H1 (cell line): Measurements from ENCODE around the gene STX2. TPM values are rescaled to one million over a fixed set of nuclear protein-coding genes. Genes with fewer than 3 reads are reported as not detected.

Experiments used
- CTCF ChIA-PET: fragments of 300-600 bp; sonication (Branson Sonifier 250); formaldehyde crosslinking; loops from one replicate; lab custom pipeline; 2021; ENCODE audit not compliant: partially characterized antibody; lab: Charles Lee
- POLR2A ChIA-PET: fragments of 300-600 bp; sonication (Branson Sonifier 250); formaldehyde crosslinking; loops from one replicate; lab custom pipeline; 2021; ENCODE audit warnings: inconsistent platforms; ENCODE audit not compliant: partially characterized antibody; lab: Charles Lee
- DNase-seq, 2 experiments: peaks; one replicate each; pipeline versions ENCODE4 v3.0.0 to v3.0.0-alpha.2; 2010 to 2022; ENCODE audit warnings: low spot score in 2 of 2, low read depth in 1 of 2, mixed read lengths in 1 of 2
- FAIRE-seq: peaks from 2 replicates; lab custom pipeline; 2011; peaks lifted over from hg19 to GRCh38; lab: Jason Lieb, UNC
- H2AFZ ChIP-seq: 2 replicates; pipeline ENCODE4 v1.8.1; 2012; ENCODE audit warnings: low read length, inconsistent platforms
- H2AK5ac ChIP-seq: 2 replicates; pipeline ENCODE4 v1.6.1; 2013; ENCODE audit warnings: low read depth, low read length
- H2BK120ac ChIP-seq: replicated peaks from 2 replicates; pipeline ENCODE3; 2013; ENCODE audit warnings: low read depth, low read length, inconsistent platforms
- H2BK12ac ChIP-seq: 2 replicates; pipeline ENCODE4 v1.6.1; 2013; ENCODE audit warnings: low read depth, low read length
- H2BK15ac ChIP-seq: 2 replicates; pipeline ENCODE4 v1.6.1; 2013; ENCODE audit warnings: low read length
- H2BK20ac ChIP-seq: 2 replicates; pipeline ENCODE4 v1.6.1; 2013; ENCODE audit warnings: low read length
- H2BK5ac ChIP-seq: 2 replicates; pipeline ENCODE4 v1.6.1; 2013; ENCODE audit warnings: low read depth, low read length
- H3K14ac ChIP-seq: 2 replicates; pipeline ENCODE4 v1.6.1; 2013; ENCODE audit warnings: inconsistent platforms; ENCODE audit not compliant: insufficient read length
- H3K18ac ChIP-seq: 2 replicates; pipeline ENCODE4 v1.6.1; 2013; ENCODE audit warnings: low read length; ENCODE audit errors: extremely low read depth
- H3K23ac ChIP-seq: 2 replicates; pipeline ENCODE4 v1.6.1; 2013; ENCODE audit warnings: inconsistent platforms; ENCODE audit not compliant: insufficient read length
- H3K23me2 ChIP-seq: 2 replicates; pipeline ENCODE4 v1.6.1; 2013; ENCODE audit warnings: low read depth, low read length
- H3K27ac ChIP-seq: 2 replicates; pipeline ENCODE4 v1.6.1; 2011; ENCODE audit warnings: low read depth, low read length, inconsistent platforms
- H3K27me3 ChIP-seq, 4 experiments: replicated peaks in 1 of 4; 1 replicate in 1 of 4; 2 replicates in 3 of 4; pipeline versions ENCODE4 v1.6.1 to v1.8.1; 2011 to 2013; ENCODE audit warnings: low read length in 3 of 4, mild to moderate bottlenecking in 3 of 4, inconsistent platforms in 2 of 4, mixed read lengths in 2 of 4, moderate library complexity in 1 of 4; ENCODE audit not compliant: control insufficient read depth in 3 of 4, insufficient read depth in 3 of 4; ENCODE audit errors: extremely low read depth in 1 of 4
- H3K36me3 ChIP-seq, 4 experiments: 2 replicates each; pipeline versions ENCODE4 v1.6.1 to v1.8.1; 2011 to 2013; ENCODE audit warnings: mild to moderate bottlenecking in 4 of 4, low read length in 3 of 4, moderate library complexity in 2 of 4, control low read depth in 1 of 4, inconsistent platforms in 1 of 4; ENCODE audit not compliant: insufficient read depth in 4 of 4, control insufficient read depth in 2 of 4
- H3K4ac ChIP-seq: replicated peaks from 2 replicates; pipeline ENCODE3; 2013; ENCODE audit warnings: low read length, low read depth, mixed read lengths, inconsistent platforms; ENCODE audit not compliant: insufficient read length
- H3K4me1 ChIP-seq, 4 experiments: replicated peaks in 1 of 4; 1 replicate in 1 of 4; 2 replicates in 3 of 4; pipeline versions ENCODE4 v1.6.1 to v1.8.1; 2011 to 2013; ENCODE audit warnings: low read length in 3 of 4, inconsistent platforms in 2 of 4, mixed read lengths in 1 of 4; ENCODE audit not compliant: insufficient read depth in 4 of 4, control insufficient read depth in 3 of 4
- H3K4me2 ChIP-seq, 2 experiments: 2 replicates each; pipeline versions ENCODE4 v1.6.1 to v1.8.1; 2011 to 2013; ENCODE audit warnings: low read depth in 2 of 2, low read length in 2 of 2, control low read depth in 1 of 2, inconsistent platforms in 1 of 2, mild to moderate bottlenecking in 1 of 2; ENCODE audit not compliant: insufficient read depth in 1 of 2
- H3K4me3 ChIP-seq, 4 experiments: fragments of 200-600, 300-600 bp in 1 of 4; sonication (generic), shearing (Covaris generic), sonication (Bioruptor Twin) in 1 of 4; 2 replicates each; pipeline versions ENCODE4 v1.5.1 to v1.8.1; 2011 to 2016; ENCODE audit warnings: low read length in 4 of 4, low read depth in 3 of 4, control low read depth in 2 of 4, inconsistent platforms in 2 of 4, mild to moderate bottlenecking in 2 of 4, mixed read lengths in 1 of 4, moderate library complexity in 1 of 4; ENCODE audit not compliant: insufficient read depth in 2 of 4; ENCODE audit errors: extremely low read depth in 1 of 4
- H3K56ac ChIP-seq: replicated peaks from 2 replicates; pipeline ENCODE3; 2013; ENCODE audit warnings: low read depth, mild to moderate bottlenecking, mixed read lengths, low read length, inconsistent platforms; ENCODE audit not compliant: insufficient read length
- H3K79me1 ChIP-seq: 2 replicates; pipeline ENCODE4 v1.6.1; 2013; ENCODE audit warnings: low read depth, low read length, control low read depth
- H3K79me2 ChIP-seq, 2 experiments: 2 replicates each; pipeline versions ENCODE4 v1.6.1 to v1.8.1; 2012 to 2013; ENCODE audit warnings: low read length in 2 of 2, mild to moderate bottlenecking in 2 of 2, inconsistent platforms in 1 of 2; ENCODE audit not compliant: insufficient read depth in 2 of 2, control insufficient read depth in 1 of 2
- H3K9ac ChIP-seq, 4 experiments: replicated peaks in 1 of 4; 1 replicate in 1 of 4; 2 replicates in 3 of 4; pipeline versions ENCODE4 v1.6.1 to v1.8.1; 2011 to 2013; ENCODE audit warnings: low read depth in 3 of 4, low read length in 3 of 4, control low read depth in 2 of 4, mild to moderate bottlenecking in 2 of 4, moderate library complexity in 2 of 4, inconsistent platforms in 1 of 4; ENCODE audit errors: extremely low read depth in 1 of 4
- H3K9me3 ChIP-seq, 2 experiments: 2 replicates each; pipeline versions ENCODE4 v1.6.1 to v1.8.1; 2012 to 2013; ENCODE audit warnings: mild to moderate bottlenecking in 2 of 2, moderate library complexity in 2 of 2, control low read depth in 1 of 2, inconsistent platforms in 1 of 2, low read depth in 1 of 2, low read length in 1 of 2, mixed read lengths in 1 of 2; ENCODE audit not compliant: insufficient read depth in 2 of 2
- H4K20me1 ChIP-seq, 2 experiments: replicated peaks in 1 of 2; 2 replicates each; pipeline versions ENCODE3 to v1.8.1; 2011 to 2013; ENCODE audit warnings: inconsistent platforms in 2 of 2, low read length in 2 of 2, mild to moderate bottlenecking in 1 of 2; ENCODE audit not compliant: insufficient read depth in 2 of 2, control insufficient read depth in 1 of 2
- H4K5ac ChIP-seq: 2 replicates; pipeline ENCODE4 v1.6.1; 2013; ENCODE audit warnings: low read length, low read depth, mixed read lengths, inconsistent platforms; ENCODE audit not compliant: insufficient read length
- H4K8ac ChIP-seq: 2 replicates; pipeline ENCODE4 v1.8.0; 2013; ENCODE audit warnings: mild to moderate bottlenecking, moderate library complexity, low read length, inconsistent platforms; ENCODE audit not compliant: insufficient read depth; ENCODE audit errors: extremely low read depth
- H4K91ac ChIP-seq: replicated peaks from 2 replicates; pipeline ENCODE3; 2013; ENCODE audit warnings: low read length, mixed read lengths, inconsistent platforms; ENCODE audit not compliant: insufficient read length
- TBP ChIP-seq: IDR thresholded peaks from 2 replicates; pipeline ENCODE4 v1.6.1; 2011; ENCODE audit warnings: low read depth, low read length, improper control_type of control experiment
- WGBS, 2 experiments: shearing (Covaris generic) in 1 of 2; methylation state at CpG; one replicate each; pipeline versions ENCODE4 v1.1.6 to v1.1.7; 2013 to 2015; ENCODE audit warnings: low lambda C conversion rate in 2 of 2, mixed read lengths in 2 of 2, inconsistent platforms in 1 of 2, low coverage in 1 of 2, missing lambda C conversion rate in 1 of 2; ENCODE audit not compliant: insufficient replicate concordance in 2 of 2, insufficient coverage in 1 of 2, insufficient read length in 1 of 2; ENCODE audit errors: extremely low coverage in 1 of 2, missing lambda C conversion rate in 1 of 2; 5-methylcytosine and 5-hydroxymethylcytosine counted together
- polyA plus RNA-seq, 7 experiments: library from polyadenylated mRNA; depleted of rRNA in 3 of 7; stranded (reverse) in 5 of 7; unstranded in 2 of 7; fragments of >200 nt in 5 of 7; fragments of 200-250 nt in 2 of 7; gene quantifications; 1 replicate in 5 of 7; 2 replicates in 1 of 7; 4 replicates in 1 of 7; pipeline versions ENCODE4 v1.2.1 to v1.2.3, GENCODE V29; 2011 to 2013; ENCODE audit warnings: missing spikeins in 2 of 7, mixed read lengths in 2 of 7
- total RNA-seq: library from RNA; stranded (reverse); fragmentation: NEBNext Ultra II Directional; extraction: Animal tissue kit (Norgen Biotek cat#: 25700); gene quantifications from 2 replicates; pipeline ENCODE4 v1.2.1, GENCODE V29; 2021

Gene STX2
- total and polyA plus RNA-seq, 2 of the 8 experiments (the other 6 are each of a cell fraction or from before 2014, with no cell fraction given): 20.0 to 26.3 TPM

GRCh38 chr12:130807309-130807708 lies 31.7 kb downstream of the STX2 start:
- CTCF ChIA-PET: interaction anchor here (2.5 kb wide), 1 partner anchor 18 kb away, joined by 7 read pairs; no protein-coding TSS in a partner anchor

More at GRCh38 chr12:130807309-130807708, 31.7 kb downstream of the STX2 start:
- H2BK20ac ChIP-seq: no peak overlapping the region
- no peaks in the 10 kb centered on the region; the same call in 1 of the 2 replicates for H3K79me1 ChIP-seq
- 97% methylated on average over 13 of the region's 18 CpGs; no CpG with 5 or more reads in 1 of the 2 experiments for WGBS, 2 experiments
- H3K27ac ChIP-seq: no peak overlapping the region
- no peak overlapping the region for H2BK5ac ChIP-seq
- H2BK12ac ChIP-seq: no peak overlapping the region
- DNase-seq (no peak), FAIRE-seq (no peak)
- H3K14ac ChIP-seq: no peak overlapping the region
- no peak overlapping the region for H4K91ac ChIP-seq
- H3K9me3 ChIP-seq: no peaks in the 10 kb centered on the region
- H3K36me3 ChIP-seq: peaks cover 0 to 23% (median 4%) of the 10 kb centered on the region in 4 experiments; a peak in 6 of 8 replicates
- H3K4ac ChIP-seq: no peak overlapping the region
- H3K18ac ChIP-seq: no peak overlapping the region
- H3K56ac ChIP-seq: no peak overlapping the region
- no peak overlapping the region for H2AK5ac ChIP-seq
- H3K27me3 ChIP-seq: no peaks in the 10 kb centered on the region
- H3K23ac ChIP-seq: no peak overlapping the region
- POLR2A ChIA-PET: no interaction called here
- no peak overlapping the region for H2BK15ac ChIP-seq
- peaks cover 1% of the 10 kb centered on the region; the same call in 1 of the 2 replicates for H3K23me2 ChIP-seq
- no peak overlapping the region for H4K5ac ChIP-seq
- TF ChIP-seq TBP: no peak
- no peak overlapping the region for H3K4me2 ChIP-seq
- peaks cover 0 to 2% (median under 1%) of the 10 kb centered on the region in 4 experiments; a peak in 5 of 7 replicates for H3K4me1 ChIP-seq
- peaks cover 0 to 5% of the 10 kb centered on the region in 2 experiments for H4K20me1 ChIP-seq
- no peak overlapping the region for H3K4me3 ChIP-seq
- H2AFZ ChIP-seq: no peak overlapping the region
- H4K8ac ChIP-seq: no peak overlapping the region
- no peak overlapping the region for H3K9ac ChIP-seq
- H3K79me2 ChIP-seq: no peaks in the 10 kb centered on the region
- H2BK120ac ChIP-seq: no peak overlapping the region
